NB4 (cell line): ENCODE measurements around the gene CDHR3.

ENCODE experiments used
- MYC ChIP-seq: IDR thresholded peaks from 2 replicates; pipeline ENCODE4 v1.6.1; 2011; ENCODE audit warnings: low read depth, low read length
- POLR2A ChIP-seq: IDR thresholded peaks from 2 replicates; pipeline ENCODE4 v1.6.1; 2011; ENCODE audit warnings: mild to moderate bottlenecking; ENCODE audit not compliant: insufficient read length; ENCODE audit errors: extremely low read depth
- TF ChIP-seq, protein P1 (sequence below): IDR thresholded peaks from one replicate; pipeline ENCODE4 v1.5.1; 2012; ENCODE audit warnings: low read depth, low read length
- TF ChIP-seq, protein P2 (sequence below): IDR thresholded peaks from 2 replicates; pipeline ENCODE4 v1.6.1; 2011; ENCODE audit warnings: low read depth, low read length

DNA sequence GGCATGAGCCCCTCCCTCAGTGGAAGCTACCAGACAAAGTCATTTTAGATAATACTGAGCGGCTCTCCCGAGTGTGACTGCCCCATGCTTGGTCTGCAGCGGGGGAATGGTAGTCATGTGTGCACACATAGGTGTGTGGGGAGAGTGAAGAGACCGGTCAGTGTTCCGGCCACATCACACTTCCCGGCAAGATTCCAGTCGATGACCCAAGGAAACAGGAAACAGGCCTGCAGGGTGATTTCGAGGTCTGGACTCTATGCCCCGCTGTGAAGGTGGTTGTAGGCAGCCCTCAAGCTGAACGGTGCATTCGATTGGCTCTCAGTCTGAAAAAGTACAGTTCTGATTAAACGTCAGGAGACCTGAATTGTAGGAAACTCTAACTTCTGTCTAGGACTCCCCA, 75.9 kb downstream of the CDHR3 start:
- TF ChIP-seq, protein P1, sequence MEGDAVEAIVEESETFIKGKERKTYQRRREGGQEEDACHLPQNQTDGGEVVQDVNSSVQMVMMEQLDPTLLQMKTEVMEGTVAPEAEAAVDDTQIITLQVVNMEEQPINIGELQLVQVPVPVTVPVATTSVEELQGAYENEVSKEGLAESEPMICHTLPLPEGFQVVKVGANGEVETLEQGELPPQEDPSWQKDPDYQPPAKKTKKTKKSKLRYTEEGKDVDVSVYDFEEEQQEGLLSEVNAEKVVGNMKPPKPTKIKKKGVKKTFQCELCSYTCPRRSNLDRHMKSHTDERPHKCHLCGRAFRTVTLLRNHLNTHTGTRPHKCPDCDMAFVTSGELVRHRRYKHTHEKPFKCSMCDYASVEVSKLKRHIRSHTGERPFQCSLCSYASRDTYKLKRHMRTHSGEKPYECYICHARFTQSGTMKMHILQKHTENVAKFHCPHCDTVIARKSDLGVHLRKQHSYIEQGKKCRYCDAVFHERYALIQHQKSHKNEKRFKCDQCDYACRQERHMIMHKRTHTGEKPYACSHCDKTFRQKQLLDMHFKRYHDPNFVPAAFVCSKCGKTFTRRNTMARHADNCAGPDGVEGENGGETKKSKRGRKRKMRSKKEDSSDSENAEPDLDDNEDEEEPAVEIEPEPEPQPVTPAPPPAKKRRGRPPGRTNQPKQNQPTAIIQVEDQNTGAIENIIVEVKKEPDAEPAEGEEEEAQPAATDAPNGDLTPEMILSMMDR: no peak
- TF ChIP-seq POLR2A (no peak), MYC (no peak)
- TF ChIP-seq, protein P2, sequence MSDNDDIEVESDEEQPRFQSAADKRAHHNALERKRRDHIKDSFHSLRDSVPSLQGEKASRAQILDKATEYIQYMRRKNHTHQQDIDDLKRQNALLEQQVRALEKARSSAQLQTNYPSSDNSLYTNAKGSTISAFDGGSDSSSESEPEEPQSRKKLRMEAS: no peak
